ENCODE data around the gene TBX21. TPM values are rescaled to one million over a fixed set of nuclear protein-coding genes. Genes with fewer than 3 reads are reported as not detected.
A peak's percentile ranks its signal among the peaks of the same experiment; 100 is the strongest.

The TBX21 gene
- polyA plus RNA-seq, 3 donors = 0.05 to 0.16 (median 0.13) TPM

DNA sequence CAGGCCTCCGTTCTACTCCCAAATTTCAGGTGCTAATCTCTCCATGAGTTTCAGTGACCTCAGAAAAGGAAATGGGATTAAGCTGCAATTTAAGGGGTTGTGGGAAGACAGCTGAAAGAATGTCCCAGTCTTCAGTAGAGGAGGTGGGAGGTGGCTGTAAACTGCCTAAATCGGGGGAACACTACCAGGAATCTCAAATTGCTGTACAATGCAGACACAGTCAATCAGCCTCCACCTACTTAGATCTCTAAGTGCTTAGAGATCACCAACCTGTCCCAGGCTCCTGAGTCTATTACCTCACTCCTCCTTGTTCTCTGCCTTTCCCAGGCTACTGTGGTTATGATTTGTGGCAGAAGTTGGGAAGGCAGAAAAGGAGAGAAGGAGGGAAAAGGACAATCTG lies 8.3 kb upstream of the TBX21 start:
- no peak for DNase-seq
- TF ChIP-seq, protein P1, sequence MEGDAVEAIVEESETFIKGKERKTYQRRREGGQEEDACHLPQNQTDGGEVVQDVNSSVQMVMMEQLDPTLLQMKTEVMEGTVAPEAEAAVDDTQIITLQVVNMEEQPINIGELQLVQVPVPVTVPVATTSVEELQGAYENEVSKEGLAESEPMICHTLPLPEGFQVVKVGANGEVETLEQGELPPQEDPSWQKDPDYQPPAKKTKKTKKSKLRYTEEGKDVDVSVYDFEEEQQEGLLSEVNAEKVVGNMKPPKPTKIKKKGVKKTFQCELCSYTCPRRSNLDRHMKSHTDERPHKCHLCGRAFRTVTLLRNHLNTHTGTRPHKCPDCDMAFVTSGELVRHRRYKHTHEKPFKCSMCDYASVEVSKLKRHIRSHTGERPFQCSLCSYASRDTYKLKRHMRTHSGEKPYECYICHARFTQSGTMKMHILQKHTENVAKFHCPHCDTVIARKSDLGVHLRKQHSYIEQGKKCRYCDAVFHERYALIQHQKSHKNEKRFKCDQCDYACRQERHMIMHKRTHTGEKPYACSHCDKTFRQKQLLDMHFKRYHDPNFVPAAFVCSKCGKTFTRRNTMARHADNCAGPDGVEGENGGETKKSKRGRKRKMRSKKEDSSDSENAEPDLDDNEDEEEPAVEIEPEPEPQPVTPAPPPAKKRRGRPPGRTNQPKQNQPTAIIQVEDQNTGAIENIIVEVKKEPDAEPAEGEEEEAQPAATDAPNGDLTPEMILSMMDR (IDR thresholded peaks at IDR 0.05) = no peak
- Histone ChIP-seq H2AFZ (ENCODE audit: insufficient read depth, low read depth, low read length, poor library complexity, severe bottlenecking) (no peak overlapping the region), H3K9ac (ENCODE audit: insufficient read depth, low read length, poor library complexity, severe bottlenecking) (no peak overlapping the region), H3K4me1 (ENCODE audit: control insufficient read depth in 1 of 2, insufficient read depth in 2 of 2, low read length in 2 of 2) (peaks cover 0 to 2% of the 10 kb centered on the region in 2 donors), H3K79me2 (ENCODE audit: insufficient read depth, low read length) (no peaks in the 10 kb centered on the region), H3K4me3 (replicated peaks in 1 of 3; ENCODE audit: low read depth in 2 of 3, low read length in 3 of 3) (no peak overlapping the region), H3K36me3 (replicated peaks in 1 of 2; ENCODE audit: control insufficient read depth in 1 of 2, insufficient read depth in 2 of 2, low read length in 2 of 2) (no peaks in the 10 kb centered on the region), H3K27ac (ENCODE audit: low read depth in 1 of 2, low read length in 2 of 2) (no peak overlapping the region), H3K9me3 (replicated peaks in 1 of 2; ENCODE audit: control insufficient read depth in 1 of 2, insufficient read depth in 1 of 2, low read length in 2 of 2) (no peaks in the 10 kb centered on the region), H3K27me3 (ENCODE audit: control insufficient read depth in 2 of 2, insufficient read depth in 2 of 2, low read length in 2 of 2) (peaks cover 14 to 38% of the 10 kb centered on the region in 2 donors), H4K20me1 (ENCODE audit: insufficient read depth, low read length) (no peaks in the 10 kb centered on the region), H3K4me2 (replicated peaks; ENCODE audit: extremely low read depth, low read length, poor library complexity, severe bottlenecking) (no peak overlapping the region)
- intact Hi-C loops (cut with micrococcal nuclease) = no loop called here
- peaks cover 0 to 5% (median 0%) of the 10 kb centered on the region in 7 donors for H3K9me3 Mint-ChIP-seq
- peaks cover 39 to 62% (median 44%) of the 10 kb centered on the region in 3 donors for H3K27me3 Mint-ChIP-seq (ENCODE audit: low read depth in 3 of 3)
- no peaks in the 10 kb centered on the region for H3K36me3 Mint-ChIP-seq
- H3K27ac Mint-ChIP-seq = no peak overlapping the region
- H3K4me3 Mint-ChIP-seq = peak overlapping the region in 1 of 2 donors; percentile 1
- no CpG with 5 or more reads among the region's 2 CpGs for WGBS (ENCODE audit: insufficient coverage)
- peaks cover 8% of the 10 kb centered on the region for H3K4me1 Mint-ChIP-seq

DNA sequence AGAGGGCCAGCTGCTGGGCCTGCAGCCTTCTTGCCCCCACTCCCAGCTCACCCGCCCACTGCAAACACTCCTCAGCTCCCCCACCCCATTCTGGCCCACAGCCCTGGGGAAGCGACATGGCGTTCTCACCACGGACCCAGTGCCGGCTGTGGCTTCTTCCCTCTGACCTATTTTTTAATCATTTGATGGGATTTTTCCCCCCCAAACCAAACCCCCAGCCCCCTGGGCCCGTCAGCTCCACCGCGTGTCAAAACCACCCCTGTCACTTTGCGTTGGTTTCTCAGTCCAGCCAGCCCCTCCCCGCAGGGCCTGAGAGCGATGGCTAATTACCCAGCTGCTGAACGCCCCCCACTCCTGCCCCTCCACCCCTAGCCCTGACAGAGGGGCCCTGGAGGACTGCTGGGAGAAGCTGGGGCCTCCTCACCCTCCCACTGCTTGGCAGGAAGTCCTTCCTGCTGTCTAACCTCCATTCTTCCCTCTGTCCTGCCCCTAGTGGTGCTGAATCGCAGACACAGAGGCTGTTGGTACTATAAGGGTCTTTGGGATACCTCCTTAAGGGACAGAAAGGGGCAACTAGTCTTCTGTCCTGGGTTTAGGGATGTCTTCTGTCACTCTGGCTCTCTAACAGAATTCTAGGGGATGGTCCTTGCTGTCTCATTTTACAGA lies 7.5 kb upstream of the TBX21 start:
- Histone ChIP-seq H3K79me2 (ENCODE audit: insufficient read depth, low read length) (no peaks in the 10 kb centered on the region), H3K27me3 (ENCODE audit: control insufficient read depth in 2 of 2, insufficient read depth in 2 of 2, low read length in 2 of 2) (peaks cover 9 to 32% of the 10 kb centered on the region in 2 donors), H3K36me3 (replicated peaks in 1 of 2; ENCODE audit: control insufficient read depth in 1 of 2, insufficient read depth in 2 of 2, low read length in 2 of 2) (no peaks in the 10 kb centered on the region), H3K9ac (ENCODE audit: insufficient read depth, low read length, poor library complexity, severe bottlenecking) (no peak overlapping the region), H3K4me3 (replicated peaks in 1 of 3; ENCODE audit: low read depth in 2 of 3, low read length in 3 of 3) (no peak overlapping the region), H3K9me3 (replicated peaks in 1 of 2; ENCODE audit: control insufficient read depth in 1 of 2, insufficient read depth in 1 of 2, low read length in 2 of 2) (no peaks in the 10 kb centered on the region), H2AFZ (ENCODE audit: insufficient read depth, low read depth, low read length, poor library complexity, severe bottlenecking) (no peak overlapping the region), H3K4me2 (replicated peaks; ENCODE audit: extremely low read depth, low read length, poor library complexity, severe bottlenecking) (no peak overlapping the region), H3K4me1 (ENCODE audit: control insufficient read depth in 1 of 2, insufficient read depth in 2 of 2, low read length in 2 of 2) (no peaks in the 10 kb centered on the region), H3K27ac (ENCODE audit: low read depth in 1 of 2, low read length in 2 of 2) (no peak overlapping the region), H4K20me1 (ENCODE audit: insufficient read depth, low read length) (no peaks in the 10 kb centered on the region)
- TF ChIP-seq, protein P1 (IDR thresholded peaks at IDR 0.05) = no peak
- H3K36me3 Mint-ChIP-seq = no peaks in the 10 kb centered on the region
- no peak for DNase-seq
- intact Hi-C loops (cut with micrococcal nuclease) = no loop called here
- 67% methylated on average over 13 of the region's 13 CpGs for WGBS (ENCODE audit: insufficient coverage)
- peaks cover 0 to 5% (median 2%) of the 10 kb centered on the region in 7 donors for H3K9me3 Mint-ChIP-seq
- H3K27ac Mint-ChIP-seq = no peak overlapping the region
- H3K4me1 Mint-ChIP-seq = peaks cover 3% of the 10 kb centered on the region
- H3K4me3 Mint-ChIP-seq = no peak overlapping the region
- H3K27me3 Mint-ChIP-seq (ENCODE audit: low read depth in 3 of 3) = peaks cover 37 to 61% (median 42%) of the 10 kb centered on the region in 3 donors

All from CD14-positive monocyte (primary cell).